GM12801 (cell line): ENCODE results near the gene CTNNA3.

Experiments
- TF ChIP-seq, protein P1 (sequence below): IDR thresholded peaks from one replicate; pipeline ENCODE4 v1.5.1; 2011; ENCODE audit warnings: control low read depth; ENCODE audit not compliant: insufficient read length; ENCODE audit errors: extremely low read depth

Gene CTNNA3

DNA sequence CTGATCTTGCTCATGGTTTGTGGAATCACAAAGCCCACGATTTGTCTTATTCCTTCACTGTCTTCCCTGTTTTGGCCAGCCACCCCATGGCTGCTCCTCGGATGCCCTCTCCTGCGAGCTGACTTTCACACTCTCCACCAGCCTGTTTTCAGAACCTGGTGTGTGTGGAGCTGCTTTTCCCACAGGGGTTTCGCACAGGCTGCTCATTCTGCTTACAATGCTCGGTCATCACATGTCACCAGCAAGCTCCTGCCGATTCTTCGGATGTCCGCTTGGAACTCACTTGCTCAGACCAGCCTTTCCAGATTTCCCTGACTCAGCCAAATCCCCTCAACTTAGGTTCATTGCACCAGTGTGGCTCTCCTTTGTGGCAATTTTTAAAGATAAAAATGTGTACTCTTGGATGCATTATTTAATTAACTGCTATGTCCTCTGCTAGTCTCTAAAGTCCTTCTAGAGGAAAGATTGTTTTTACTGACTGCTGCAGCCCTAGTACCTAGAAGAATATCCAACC lies 1788.7 kb downstream of the CTNNA3 start:
- TF ChIP-seq, protein P1, sequence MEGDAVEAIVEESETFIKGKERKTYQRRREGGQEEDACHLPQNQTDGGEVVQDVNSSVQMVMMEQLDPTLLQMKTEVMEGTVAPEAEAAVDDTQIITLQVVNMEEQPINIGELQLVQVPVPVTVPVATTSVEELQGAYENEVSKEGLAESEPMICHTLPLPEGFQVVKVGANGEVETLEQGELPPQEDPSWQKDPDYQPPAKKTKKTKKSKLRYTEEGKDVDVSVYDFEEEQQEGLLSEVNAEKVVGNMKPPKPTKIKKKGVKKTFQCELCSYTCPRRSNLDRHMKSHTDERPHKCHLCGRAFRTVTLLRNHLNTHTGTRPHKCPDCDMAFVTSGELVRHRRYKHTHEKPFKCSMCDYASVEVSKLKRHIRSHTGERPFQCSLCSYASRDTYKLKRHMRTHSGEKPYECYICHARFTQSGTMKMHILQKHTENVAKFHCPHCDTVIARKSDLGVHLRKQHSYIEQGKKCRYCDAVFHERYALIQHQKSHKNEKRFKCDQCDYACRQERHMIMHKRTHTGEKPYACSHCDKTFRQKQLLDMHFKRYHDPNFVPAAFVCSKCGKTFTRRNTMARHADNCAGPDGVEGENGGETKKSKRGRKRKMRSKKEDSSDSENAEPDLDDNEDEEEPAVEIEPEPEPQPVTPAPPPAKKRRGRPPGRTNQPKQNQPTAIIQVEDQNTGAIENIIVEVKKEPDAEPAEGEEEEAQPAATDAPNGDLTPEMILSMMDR = no peak

DNA sequence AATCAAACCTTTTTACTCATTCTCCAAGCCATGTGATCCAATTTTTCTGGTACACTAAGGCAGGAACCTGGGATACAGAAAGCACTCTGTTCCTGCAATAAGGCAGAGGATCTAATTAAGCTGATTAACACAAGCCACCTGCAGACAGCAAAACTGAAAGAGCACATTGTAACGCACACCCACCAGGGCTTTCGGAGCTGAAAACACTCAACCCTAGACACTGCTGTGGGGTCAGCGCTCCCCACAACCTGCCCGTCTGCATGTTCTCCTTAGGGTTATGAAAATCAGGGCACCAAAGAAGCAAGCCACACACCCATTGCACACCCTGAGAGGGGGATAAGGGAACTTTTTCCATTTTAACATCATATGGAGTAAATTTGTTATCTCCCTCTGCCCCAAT lies 1792.4 kb downstream of the CTNNA3 start:
- TF ChIP-seq, protein P1 = no peak

DNA sequence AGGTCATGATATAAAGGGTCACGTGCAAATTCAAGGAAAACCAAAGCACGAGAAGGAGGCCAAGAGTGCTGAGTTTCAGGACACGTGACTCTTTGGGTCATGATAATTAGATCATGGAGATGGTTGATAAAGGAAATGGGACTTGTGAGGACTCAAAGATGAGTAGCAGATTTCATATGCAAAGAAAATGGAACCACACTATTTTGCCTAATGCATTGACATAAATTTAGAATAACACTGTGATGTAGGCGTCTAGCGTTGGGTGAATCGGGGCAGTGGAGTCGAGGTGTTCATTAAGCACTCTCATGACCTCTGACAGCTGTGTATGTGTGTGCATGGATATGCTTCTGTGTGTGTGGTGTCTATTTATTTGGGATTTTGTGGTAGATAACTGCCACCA lies 1795.7 kb downstream of the CTNNA3 start:
- TF ChIP-seq, protein P1 = no peak

DNA sequence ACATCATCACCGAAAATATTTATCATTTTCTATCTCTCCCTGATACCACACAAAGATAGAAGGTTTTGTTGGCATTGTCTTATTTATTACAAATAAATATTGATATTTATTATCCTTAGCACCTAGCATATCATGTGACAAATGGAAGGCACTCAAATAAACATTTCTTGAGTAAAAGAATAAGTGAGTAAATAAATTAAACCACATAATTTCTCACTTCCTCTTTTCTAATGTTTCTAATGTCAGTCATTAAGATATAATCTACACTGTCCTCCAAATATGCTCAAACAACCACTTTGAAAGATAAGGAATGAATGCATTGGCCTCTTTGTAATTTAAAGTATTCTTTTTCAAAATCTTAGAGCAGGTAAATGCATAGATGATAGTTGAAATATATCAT lies 1797.9 kb downstream of the CTNNA3 start:
- TF ChIP-seq, protein P1 = no peak

DNA sequence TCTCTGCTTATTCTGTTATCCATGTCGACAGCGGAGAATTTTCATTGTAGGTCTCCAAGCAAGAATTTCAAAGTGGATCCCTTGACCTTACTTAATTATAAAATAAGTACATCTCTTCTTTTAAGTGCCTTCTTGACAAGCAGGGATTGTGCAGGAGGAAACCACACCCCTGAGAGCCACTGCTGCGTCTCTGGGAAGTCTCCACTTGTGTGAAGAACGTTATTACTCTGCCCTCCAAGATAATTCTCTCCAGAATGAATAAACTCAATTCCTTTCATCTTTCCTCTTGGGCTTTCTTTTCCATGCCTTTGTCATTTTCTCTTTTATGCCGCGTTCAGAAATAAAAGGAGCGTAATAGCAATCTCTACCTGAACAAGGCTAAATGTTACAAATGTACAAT lies 1801.0 kb downstream of the CTNNA3 start:
- TF ChIP-seq, protein P1 = no peak

DNA sequence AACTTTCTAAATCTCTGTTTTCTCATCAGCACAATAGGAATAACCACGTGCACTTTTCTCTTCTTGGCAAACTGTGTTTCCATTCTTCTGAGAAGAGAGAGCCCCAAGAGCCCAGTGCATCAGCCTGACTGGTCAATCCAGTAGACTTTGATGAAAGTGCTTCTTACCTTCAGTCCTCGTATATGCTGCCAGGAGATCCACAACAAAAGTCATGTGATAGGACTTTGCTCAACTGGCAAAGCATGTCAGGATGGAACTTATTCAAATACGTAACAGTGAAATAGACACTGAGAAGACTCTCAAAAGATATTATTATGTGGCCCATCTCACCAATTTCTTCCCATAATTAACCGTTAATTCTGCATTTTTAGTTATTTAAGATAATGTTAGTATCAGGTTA lies 1801.6 kb downstream of the CTNNA3 start:
- TF ChIP-seq, protein P1 = no peak

DNA sequence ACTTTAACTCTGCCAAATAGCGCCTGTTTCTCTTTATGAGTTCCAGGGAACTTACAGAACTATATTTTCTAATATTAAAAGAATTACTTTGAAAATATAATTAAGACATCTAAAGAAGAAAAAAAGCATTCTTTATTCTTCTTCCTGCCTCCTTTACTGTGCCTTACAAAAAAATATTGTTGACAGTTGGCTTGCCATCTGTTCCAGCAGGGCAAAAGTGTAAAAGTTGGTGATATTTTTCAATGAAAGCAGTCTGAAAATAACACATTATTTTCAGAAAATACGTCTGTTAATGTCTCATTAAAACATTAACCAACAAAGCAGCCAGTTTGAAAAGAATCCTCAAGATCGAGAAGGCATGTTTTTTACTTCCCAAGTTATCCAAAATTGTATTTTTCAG lies 1802.3 kb downstream of the CTNNA3 start:
- TF ChIP-seq, protein P1 = no peak

DNA sequence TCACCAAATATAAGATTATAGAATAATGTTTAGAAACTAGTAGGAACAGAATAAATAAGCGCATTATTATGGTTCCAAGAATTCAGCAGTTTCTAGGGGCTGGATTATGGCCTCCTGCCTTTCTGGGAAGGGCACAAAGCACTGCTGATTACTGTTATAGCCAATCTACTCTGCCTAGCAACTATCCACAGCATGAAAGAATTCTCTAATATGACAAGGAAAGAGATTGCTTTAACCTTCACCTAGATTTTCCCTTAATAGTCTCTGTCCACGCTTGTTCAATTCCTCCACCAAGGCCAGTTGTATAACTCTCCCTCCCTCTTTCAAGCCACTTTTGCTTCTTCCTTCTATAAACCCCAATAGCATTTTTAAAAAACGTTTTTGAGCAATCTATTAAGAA lies 1803.7 kb downstream of the CTNNA3 start:
- TF ChIP-seq, protein P1 = no peak
